Muscle of back (tissue), 11 donors: ENCODE measurements around the gene MATN3. TPM values are rescaled to one million over a fixed set of nuclear protein-coding genes. Genes with fewer than 3 reads are reported as not detected.

Experiments used
- DNase-seq, 3 donors: peaks; one replicate each; pipeline versions ENCODE4 v3.0.0 to v3.0.0-alpha.2; 2013
- polyA plus RNA-seq, 10 donors: library from polyadenylated mRNA; unstranded; fragments of 120-200 nt; gene quantifications; one replicate each; pipeline ENCODE4 v1.2.1, GENCODE V29; 2013; ENCODE audit not compliant: insufficient read length in 10 of 10

MATN3 gene
- polyA plus RNA-seq, 10 donors: 0.63 to 1.7 (median 1.2) TPM

DNA sequence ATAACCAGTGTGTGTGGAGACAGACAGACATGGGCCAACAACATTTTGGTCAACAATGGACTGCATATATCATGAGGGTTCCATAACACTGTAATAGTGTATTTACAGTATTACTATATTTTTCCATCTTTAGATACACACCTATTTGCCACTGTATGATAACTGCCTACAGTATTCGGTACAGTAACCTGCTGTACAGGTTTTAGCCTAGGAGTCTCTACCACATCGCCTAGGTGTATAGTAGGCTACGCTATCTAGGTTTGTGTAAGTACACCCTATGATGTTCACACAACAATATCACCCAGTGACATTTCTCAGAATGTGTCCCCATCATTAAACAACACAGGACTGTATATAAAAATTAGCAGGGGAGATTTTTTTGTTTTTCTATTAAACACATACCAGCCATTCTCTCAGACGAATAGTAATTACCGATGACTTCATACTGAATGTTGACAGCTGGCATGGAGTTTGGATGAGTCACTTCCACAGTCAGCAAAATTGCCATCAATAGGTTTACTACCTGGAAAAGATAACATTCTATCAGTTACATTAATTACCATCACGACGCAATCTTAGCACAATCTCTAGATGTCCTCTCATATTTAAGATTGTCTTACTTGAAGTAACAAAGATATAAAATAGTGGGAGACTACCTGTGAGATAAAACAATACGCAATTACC is 28.2 kb upstream of the MATN3 start:
- DNase-seq: no peak

GRCh38 chr2:20037660-20038059 is 25.2 kb upstream of the MATN3 start:
- no peak for DNase-seq

DNA sequence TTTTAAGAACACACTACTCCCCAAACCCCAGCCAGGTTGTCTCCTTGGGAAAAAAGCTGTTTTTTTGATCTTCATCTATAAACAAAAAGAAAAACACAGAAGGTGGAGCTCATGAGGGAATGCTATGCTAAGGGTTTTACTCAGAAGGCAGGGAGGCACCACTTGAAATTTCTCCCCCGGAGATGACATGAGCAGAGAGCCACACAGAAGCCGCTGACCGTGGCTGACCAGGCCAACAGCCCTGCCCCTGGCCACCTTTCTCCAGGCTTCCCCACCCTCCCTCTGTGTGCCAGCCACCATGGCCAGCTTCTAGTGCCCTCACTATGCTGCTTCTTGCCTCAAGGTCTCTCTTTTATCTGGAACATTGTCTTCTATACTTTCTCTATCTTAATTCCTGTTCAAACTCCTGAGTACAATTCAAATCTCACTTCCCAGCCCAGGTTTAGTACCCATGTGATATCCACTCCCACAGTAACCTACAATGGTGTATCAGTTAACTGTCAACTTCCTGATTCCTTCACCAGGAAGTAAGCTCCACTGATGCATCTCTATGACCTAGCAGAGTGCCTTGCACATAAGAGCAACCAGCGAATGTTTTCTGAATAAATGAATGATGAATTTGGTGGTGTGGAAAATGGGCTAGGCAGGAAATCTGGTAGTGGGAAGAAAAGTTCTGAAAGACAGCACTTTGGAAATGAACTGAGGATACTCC is 23.6 kb upstream of the MATN3 start:
- no peak for DNase-seq

DNA sequence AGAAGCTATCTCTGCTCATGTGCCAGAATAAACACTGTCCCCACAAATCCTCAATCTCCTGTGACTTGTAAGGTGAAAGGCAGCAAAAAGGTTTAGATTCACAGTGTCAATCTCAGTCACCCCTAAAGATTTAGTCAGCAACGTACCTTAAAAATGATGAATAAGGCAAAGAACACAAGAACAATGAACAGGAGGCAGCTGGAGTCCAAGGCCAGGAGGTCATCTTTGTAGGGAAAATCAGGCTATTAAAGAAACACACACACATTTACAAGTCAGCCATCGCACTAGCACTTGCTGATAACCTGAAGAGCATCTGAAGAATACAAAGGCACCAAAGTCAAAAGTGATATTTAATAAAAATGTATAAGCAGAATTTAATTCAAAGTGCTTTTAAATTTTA is 22.4 kb upstream of the MATN3 start:
- DNase-seq: no peak

GRCh38 chr2:20034218-20034617 is 21.8 kb upstream of the MATN3 start:
- no peak for DNase-seq

GRCh38 chr2:20033322-20033721 is 20.9 kb upstream of the MATN3 start:
- DNase-seq: no peak

DNA sequence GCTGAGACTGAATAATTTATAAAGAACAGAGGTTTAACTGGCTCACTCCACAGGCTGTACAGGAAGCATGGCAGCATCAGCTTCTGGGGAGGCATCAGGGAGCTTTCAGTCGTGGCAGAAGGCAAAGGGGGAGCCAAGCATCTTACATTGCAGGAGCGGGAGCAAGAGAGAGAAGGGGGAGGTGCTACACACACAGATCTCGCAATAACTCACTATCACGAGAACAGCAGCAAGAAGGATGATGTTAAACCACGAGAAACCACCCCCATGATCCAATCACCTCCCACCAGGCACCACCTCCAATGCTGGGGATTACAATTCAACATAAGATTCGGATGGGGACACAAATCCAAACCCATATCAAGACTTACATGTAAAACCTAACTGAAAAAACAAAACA is 17.8 kb upstream of the MATN3 start:
- DNase-seq: no peak

DNA sequence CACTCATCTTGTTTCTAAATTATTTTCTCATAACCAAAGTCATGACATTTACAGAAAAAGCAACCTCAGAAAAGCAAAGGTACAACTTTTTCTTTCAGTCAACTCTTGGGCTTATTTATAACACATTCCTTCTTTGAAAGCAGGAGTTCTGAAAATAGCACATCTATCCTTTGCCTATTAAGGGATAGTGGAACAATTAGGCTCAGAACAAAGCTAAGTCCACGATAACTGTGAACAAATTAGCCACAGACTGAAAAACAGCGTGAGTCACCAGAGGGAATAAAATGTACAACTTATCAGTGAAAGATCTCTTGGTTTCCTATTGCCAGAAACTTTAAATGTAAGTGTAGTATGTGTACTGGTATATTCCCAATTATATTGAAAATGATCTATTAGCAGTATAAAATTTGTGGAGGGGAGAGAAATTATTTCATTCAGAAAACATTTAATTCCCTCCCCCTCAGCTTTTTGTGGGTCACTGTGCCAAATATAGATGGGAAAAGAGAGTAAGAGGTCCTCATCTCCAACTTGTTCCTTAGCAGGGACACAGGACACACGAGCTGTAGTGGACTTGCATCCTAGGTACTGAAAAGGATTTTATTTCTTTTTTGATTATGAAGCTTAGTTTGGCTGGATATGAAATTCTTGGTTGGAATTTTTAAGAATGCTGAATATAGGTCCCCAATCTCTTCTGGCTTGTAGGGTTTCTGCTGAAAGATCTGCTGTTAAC is 15.4 kb upstream of the MATN3 start:
- no peak for DNase-seq

DNA sequence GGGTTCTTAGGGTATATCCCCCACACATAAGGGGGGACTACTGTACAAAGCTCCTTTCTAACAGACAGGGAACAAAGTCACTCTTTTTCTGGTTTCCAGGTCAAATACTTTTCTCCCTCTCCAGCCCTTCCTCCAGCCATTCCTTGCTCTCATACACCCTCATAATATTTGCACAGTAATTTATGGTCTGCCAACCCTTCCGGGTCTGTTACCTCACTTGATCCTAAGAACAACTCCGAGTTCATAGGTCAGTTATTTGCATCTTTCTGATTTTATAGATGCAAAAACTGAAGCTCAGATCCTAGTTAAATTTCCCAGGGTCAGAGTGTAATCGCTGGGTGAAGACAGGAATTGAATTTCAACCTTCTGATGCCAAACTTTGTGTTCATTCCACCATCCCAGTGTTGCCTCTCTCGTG is 14.8 kb upstream of the MATN3 start:
- no peak for DNase-seq

- peak in 1 of 3 donors; percentile 41 for DNase-seq
Measured at GRCh38 chr2:20025065-20025786, 12.8 kb upstream of the MATN3 start.

GRCh38 chr2:20023688-20024087 is 11.2 kb upstream of the MATN3 start:
- no peak for DNase-seq

GRCh38 chr2:20021405-20022009 is 9.0 kb upstream of the MATN3 start:
- no peak for DNase-seq

GRCh38 chr2:20019747-20020146 is 7.3 kb upstream of the MATN3 start:
- DNase-seq: no peak

DNA sequence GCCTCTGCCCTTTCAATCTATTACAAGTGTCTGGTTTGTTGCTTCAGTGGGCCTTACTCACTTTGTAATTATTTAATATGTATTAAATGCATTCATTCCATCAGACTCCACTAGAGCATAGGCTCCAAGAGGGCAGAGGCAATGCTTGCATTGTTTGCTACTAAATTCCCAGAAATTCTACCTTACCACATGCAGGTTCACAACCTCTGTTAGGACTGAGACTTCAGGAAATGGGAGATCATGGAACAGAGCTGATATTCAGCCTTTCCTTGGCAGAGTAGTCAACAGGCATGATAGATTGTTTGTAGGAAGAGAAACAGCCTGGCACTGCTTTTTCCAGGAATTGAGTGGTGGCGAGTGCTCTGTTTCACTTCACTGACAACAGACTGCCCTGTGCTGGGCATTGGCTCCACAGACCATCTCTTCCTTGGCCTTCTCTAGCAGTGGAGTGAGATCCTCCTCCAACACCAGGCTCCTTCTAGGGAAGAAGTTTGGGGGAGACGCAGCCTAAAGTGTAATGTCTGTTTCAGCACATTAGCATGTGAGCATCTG is 6.2 kb upstream of the MATN3 start:
- DNase-seq: no peak

GRCh38 chr2:20016346-20016745 is 3.9 kb upstream of the MATN3 start:
- no peak for DNase-seq

DNA sequence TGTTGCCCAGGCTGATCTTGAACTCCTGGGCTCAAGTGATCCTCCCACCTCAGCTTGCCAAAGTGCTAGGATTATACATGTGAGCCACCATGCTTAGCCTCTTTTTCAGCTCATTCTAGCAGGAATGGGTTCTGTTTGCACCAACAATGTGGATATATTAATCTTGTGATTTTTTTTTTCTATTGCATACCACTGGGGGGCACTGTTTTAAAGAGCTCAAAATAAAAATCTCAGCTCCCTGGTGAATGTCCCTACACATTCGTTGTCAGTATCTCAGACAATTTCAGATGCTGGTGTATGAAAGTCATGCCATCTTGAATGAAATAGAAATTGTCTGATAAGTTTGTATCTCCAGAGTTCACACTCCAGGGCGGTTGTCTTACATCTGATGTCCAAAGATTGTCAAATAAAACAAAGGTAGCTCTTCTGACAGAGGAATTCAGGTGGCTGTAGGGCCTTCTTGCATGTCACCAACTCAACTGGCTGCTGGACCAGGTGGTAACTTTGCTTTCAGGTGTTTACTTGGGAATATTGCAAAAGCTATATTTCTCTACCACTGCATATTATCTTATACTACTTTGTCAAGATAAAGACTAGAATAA is 3.1 kb upstream of the MATN3 start:
- peak; percentile 57 to 72 (median 64) for DNase-seq

DNA sequence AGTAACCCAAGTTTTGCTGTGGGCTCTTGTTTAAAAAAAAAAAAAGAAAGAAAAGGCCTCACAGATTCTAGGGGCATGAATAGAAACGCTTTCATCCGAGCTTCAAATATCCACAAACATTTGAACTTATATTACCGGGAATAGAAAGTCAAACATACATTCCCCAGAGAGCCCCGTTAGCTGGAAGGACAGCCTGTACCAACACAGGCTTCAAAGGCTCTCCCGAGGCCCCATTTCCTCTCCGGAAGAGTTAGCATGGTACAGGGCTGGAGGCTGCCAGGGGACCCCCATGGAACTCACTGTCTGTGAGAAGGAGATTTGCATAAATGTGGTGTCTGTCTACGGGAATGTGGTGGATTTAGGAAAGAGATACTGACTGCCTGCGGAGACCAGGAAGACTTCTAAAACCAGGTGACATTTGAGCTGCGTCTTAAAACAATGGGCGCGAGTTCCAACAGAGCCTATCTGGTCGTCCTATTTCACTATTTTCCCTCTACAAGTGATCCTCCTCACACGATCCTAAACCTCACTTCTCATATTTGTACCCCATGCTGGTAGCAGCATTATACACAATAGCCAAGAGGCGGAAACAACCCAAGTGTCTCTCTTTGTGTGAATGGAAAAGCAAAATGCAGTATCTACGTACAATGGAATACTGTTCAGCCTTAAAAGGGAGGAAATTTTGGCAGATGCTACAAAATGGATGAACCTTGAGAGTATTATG is 820 bp upstream of the MATN3 start:
- peak in 1 of 3 donors; percentile 18 for DNase-seq

GRCh38 chr2:20012032-20012281 is 511 bp downstream of the MATN3 start:
- DNase-seq: no peak

DNA sequence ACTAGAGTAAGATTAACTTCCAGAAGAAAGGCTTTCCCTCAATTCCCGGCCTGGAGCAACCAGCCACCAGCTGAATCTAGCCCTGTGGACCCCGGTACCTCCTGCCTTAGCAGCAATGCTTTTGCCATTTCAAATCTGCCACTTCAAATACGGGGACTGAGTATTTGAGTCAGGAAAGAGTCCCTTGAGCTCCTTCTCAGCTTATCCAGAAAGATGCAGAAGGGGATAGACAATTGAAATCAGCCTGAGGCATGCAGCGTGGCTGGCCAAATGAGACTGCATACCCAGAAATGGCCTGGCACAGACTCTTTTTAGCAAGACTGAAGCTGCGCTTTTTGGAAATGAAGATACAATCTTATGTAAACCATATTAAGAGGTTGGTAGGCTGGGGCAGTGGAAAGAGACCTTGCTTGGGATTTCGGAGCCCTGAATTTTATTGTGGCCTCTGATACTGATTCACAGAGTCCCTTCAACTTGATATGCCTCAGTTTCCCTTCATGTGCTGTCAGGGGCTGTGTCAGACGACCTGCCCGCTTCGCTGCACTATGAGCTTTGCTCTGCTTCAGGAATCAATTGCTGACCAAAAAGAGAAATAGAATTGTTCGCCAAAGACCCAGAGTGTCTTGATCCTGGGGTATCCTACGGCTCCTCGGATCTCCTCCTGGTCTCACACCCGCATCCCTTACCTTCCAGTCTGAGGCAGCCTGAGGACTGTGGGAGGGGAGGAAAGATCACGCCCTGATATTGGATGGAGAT is 1.0 kb downstream of the MATN3 start:
- DNase-seq: peak in 1 of 3 donors; percentile 16

- DNase-seq: no peak
Measured at GRCh38 chr2:20008703-20009102, 3.8 kb downstream of the MATN3 start.
